SU-DHL-6 (cell line): Measurements from ENCODE around the gene PRTG.

Experiments used
- H2AFZ ChIP-seq: fragments of 200-600 bp; sonication (generic); 2 replicates; pipeline ENCODE4 v1.6.1; 2014; ENCODE audit warnings: low read depth, mild to moderate bottlenecking, moderate library complexity, mixed read lengths, antibody characterized with exemption, low read length; ENCODE audit not compliant: severe bottlenecking
- H3F3A ChIP-seq: fragments of 200-600 bp; shearing (Covaris generic); 2 replicates; pipeline ENCODE4 v1.6.0; 2016; ENCODE audit warnings: antibody characterized with exemption, mild to moderate bottlenecking; ENCODE audit not compliant: insufficient read depth
- H3K27ac ChIP-seq: fragments of 200-600 bp; sonication (generic); 2 replicates; pipeline ENCODE4 v1.5.1; 2016; ENCODE audit warnings: low read depth, mild to moderate bottlenecking, low read length, moderate library complexity, mixed read lengths
- H3K27me3 ChIP-seq: fragments of 200-600 bp; sonication (generic), shearing (Covaris generic); 2 replicates; pipeline ENCODE4 v1.6.0; 2014; ENCODE audit warnings: mild to moderate bottlenecking, low read length
- H3K36me3 ChIP-seq: fragments of 200-600 bp; sonication (generic); 2 replicates; pipeline ENCODE4 v1.6.1; 2014; ENCODE audit warnings: mild to moderate bottlenecking, low read length, mixed read lengths
- H3K4me2 ChIP-seq: fragments of 300-600, 200-600 bp; shearing (Covaris generic), sonication (generic); 2 replicates; pipeline ENCODE4 v1.6.0; 2014; ENCODE audit warnings: low read length, low read depth, mild to moderate bottlenecking; ENCODE audit not compliant: poor library complexity, severe bottlenecking
- H3K4me3 ChIP-seq: fragments of 200-600 bp; sonication (generic); 2 replicates; pipeline ENCODE4 v1.5.1; 2014; ENCODE audit warnings: antibody characterized with exemption, low read length, mild to moderate bottlenecking, mixed read lengths; ENCODE audit not compliant: insufficient read depth, poor library complexity, severe bottlenecking
- H3K79me2 ChIP-seq: fragments of 200-600 bp; sonication (generic); 2 replicates; pipeline ENCODE4 v1.6.1; 2014; ENCODE audit warnings: mild to moderate bottlenecking, low read length, moderate library complexity; ENCODE audit not compliant: insufficient read depth
- H3K9ac ChIP-seq: fragments of 200-600 bp; sonication (generic); 2 replicates; pipeline ENCODE4 v1.7.0; 2014; ENCODE audit warnings: mild to moderate bottlenecking, low read length
- H3K9me2 ChIP-seq: fragments of 200-600 bp; sonication (generic); replicated peaks from 2 replicates; pipeline ENCODE4 v1.6.1; 2014; ENCODE audit warnings: low read length; ENCODE audit not compliant: insufficient read depth
- H3K9me3 ChIP-seq: fragments of 200-600 bp; sonication (generic); 2 replicates; pipeline ENCODE4 v1.6.1; 2014; ENCODE audit warnings: low read length, mixed read lengths; ENCODE audit not compliant: insufficient read depth
- H4K20me1 ChIP-seq: fragments of 200-600 bp; sonication (generic); 2 replicates; pipeline ENCODE4 v1.6.1; 2014; ENCODE audit warnings: low read depth, mild to moderate bottlenecking, antibody characterized with exemption, low read length, moderate library complexity, mixed read lengths
- EZH2phosphoT487 ChIP-seq: fragments of 200-600 bp; sonication (generic), shearing (Covaris generic); conservative IDR thresholded peaks from 2 replicates; pipeline ENCODE4 v1.6.1; 2018; ENCODE audit warnings: mild to moderate bottlenecking, antibody characterized with exemption, low read length, moderate library complexity, mixed read lengths
- TF ChIP-seq, protein P1 (sequence below): fragments of 200-600 bp; sonication (generic); IDR thresholded peaks from one replicate; pipeline ENCODE4 v1.5.1; 2017; ENCODE audit warnings: antibody characterized with exemption, mild to moderate bottlenecking, low read length, moderate library complexity; ENCODE audit not compliant: insufficient read depth, poor library complexity, severe bottlenecking

PRTG gene

GRCh38 chr15:55562601-55563000 is 180.4 kb downstream of the PRTG start:
- H3K27ac ChIP-seq = no peak overlapping the region
- H3K36me3 ChIP-seq = no peaks in the 10 kb centered on the region
- H3K9me3 ChIP-seq = no peaks in the 10 kb centered on the region
- no peak overlapping the region for H2AFZ ChIP-seq
- H3K79me2 ChIP-seq = no peaks in the 10 kb centered on the region
- H3K9me2 ChIP-seq = no peaks in the 10 kb centered on the region
- no peak for TF ChIP-seq EZH2phosphoT487
- TF ChIP-seq, protein P1, sequence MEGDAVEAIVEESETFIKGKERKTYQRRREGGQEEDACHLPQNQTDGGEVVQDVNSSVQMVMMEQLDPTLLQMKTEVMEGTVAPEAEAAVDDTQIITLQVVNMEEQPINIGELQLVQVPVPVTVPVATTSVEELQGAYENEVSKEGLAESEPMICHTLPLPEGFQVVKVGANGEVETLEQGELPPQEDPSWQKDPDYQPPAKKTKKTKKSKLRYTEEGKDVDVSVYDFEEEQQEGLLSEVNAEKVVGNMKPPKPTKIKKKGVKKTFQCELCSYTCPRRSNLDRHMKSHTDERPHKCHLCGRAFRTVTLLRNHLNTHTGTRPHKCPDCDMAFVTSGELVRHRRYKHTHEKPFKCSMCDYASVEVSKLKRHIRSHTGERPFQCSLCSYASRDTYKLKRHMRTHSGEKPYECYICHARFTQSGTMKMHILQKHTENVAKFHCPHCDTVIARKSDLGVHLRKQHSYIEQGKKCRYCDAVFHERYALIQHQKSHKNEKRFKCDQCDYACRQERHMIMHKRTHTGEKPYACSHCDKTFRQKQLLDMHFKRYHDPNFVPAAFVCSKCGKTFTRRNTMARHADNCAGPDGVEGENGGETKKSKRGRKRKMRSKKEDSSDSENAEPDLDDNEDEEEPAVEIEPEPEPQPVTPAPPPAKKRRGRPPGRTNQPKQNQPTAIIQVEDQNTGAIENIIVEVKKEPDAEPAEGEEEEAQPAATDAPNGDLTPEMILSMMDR = no peak
- no peak overlapping the region for H3K4me3 ChIP-seq
- no peaks in the 10 kb centered on the region for H4K20me1 ChIP-seq
- H3K4me2 ChIP-seq = no peak overlapping the region
- no peak overlapping the region for H3K9ac ChIP-seq
- no peaks in the 10 kb centered on the region for H3F3A ChIP-seq
- no peaks in the 10 kb centered on the region for H3K27me3 ChIP-seq
